ENCODE data around the gene CCSER2. TPM values are rescaled to one million over a fixed set of nuclear protein-coding genes. Genes with fewer than 3 reads are reported as not detected.

The CCSER2 gene
- total RNA-seq, 3 donors from 2014 or later = 30.2 to 118 (median 48.3) TPM

DNA sequence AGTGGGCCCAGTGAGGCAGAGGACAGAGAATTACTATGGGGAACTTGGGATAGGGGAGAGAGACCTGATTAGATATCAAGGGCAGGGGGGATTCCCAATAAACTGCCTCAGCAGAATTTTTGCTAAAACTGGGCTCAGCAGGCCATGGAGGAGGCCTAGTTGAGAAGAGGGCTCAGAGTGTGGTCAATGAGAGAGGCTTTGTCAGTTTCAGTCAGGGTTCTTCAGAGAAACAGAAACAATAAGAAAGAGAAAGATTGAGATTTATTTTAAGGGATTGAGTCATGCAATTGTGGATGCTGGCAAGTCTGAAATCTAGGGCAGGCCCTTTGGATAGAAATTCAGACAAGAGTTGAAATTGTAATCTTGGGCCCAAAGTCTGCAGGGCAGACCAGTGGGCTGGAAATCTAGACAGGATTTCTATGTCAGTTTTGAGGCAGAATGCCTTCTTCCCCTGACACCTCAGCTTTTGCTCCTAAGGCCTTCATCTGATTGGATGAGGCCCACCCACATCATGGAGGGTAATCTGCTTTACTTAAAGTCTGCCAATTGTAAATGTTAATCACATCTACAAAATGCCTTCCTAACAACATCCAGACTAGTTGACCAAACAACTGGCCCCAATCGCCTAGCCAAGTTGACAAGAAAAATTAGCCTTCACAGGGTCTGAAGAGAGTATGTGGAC, 33.5 kb upstream of the CCSER2 start:
- Histone ChIP-seq H3K36me3 (ENCODE audit: low read depth) (no peaks in the 10 kb centered on the region), H3K9me3 (no peaks in the 10 kb centered on the region), H3K4me3 (no peak overlapping the region), H3K4me1 (ENCODE audit: low read depth) (no peaks in the 10 kb centered on the region)
- no peak for ATAC-seq
- TF ChIP-seq, protein P1, sequence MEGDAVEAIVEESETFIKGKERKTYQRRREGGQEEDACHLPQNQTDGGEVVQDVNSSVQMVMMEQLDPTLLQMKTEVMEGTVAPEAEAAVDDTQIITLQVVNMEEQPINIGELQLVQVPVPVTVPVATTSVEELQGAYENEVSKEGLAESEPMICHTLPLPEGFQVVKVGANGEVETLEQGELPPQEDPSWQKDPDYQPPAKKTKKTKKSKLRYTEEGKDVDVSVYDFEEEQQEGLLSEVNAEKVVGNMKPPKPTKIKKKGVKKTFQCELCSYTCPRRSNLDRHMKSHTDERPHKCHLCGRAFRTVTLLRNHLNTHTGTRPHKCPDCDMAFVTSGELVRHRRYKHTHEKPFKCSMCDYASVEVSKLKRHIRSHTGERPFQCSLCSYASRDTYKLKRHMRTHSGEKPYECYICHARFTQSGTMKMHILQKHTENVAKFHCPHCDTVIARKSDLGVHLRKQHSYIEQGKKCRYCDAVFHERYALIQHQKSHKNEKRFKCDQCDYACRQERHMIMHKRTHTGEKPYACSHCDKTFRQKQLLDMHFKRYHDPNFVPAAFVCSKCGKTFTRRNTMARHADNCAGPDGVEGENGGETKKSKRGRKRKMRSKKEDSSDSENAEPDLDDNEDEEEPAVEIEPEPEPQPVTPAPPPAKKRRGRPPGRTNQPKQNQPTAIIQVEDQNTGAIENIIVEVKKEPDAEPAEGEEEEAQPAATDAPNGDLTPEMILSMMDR (IDR thresholded peaks at IDR 0.05) = no peak
- intact Hi-C loops (cut with DNase I, micrococcal nuclease) = no loop called here
- no peak for DNase-seq

DNA sequence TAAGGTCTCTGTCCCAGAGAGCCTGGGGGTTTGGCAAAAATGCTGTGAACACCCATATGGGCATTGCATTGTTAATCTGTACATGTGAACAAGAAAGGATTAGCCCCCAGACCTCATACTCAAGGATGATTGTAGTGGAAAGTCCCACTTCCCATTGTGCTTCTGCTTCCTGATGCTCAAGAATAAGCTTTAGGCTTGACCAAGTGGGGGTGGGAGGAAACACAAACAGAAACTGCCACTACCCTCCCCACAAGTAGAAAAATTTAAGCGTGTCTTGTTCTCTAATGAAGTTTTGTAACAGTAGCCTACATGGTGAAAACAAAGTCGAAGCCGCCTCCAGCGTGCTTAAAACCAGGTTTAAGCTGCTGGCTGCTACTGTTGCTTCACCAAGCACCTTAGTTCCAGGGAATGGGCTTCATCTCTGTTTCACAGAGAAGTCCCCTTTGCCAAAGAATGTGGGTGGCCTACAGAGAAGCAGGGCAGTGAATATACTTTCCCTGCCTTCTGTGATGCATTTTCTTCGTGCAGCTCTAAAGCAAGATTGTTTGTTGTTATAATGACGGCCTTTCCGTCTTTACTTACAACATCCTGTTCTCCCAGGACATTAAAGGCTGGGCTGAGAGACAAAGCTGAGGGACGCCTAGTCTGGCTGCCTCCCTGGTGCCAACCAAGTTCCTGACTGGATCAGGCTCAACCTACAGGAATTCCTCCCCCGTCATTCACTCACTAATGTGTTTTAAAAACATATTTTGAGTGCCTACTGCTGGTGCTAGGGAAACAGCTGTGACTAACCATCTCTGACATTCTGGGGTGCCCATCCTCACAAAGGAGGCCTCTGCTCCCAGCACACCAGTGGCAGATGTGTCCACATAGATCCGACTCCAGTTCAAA, 32.1 kb upstream of the CCSER2 start:
- H3K9me3 ChIP-seq = no peaks in the 10 kb centered on the region
- ATAC-seq (no peak), DNase-seq (no peak)
- no peaks in the 10 kb centered on the region for H3K36me3 ChIP-seq (ENCODE audit: low read depth)
- no peak overlapping the region for H3K4me3 ChIP-seq
- TF ChIP-seq, protein P1 (IDR thresholded peaks at IDR 0.05) = no peak
- H3K4me1 ChIP-seq (ENCODE audit: low read depth) = no peaks in the 10 kb centered on the region
- intact Hi-C loops (cut with DNase I, micrococcal nuclease) = no loop called here

DNA sequence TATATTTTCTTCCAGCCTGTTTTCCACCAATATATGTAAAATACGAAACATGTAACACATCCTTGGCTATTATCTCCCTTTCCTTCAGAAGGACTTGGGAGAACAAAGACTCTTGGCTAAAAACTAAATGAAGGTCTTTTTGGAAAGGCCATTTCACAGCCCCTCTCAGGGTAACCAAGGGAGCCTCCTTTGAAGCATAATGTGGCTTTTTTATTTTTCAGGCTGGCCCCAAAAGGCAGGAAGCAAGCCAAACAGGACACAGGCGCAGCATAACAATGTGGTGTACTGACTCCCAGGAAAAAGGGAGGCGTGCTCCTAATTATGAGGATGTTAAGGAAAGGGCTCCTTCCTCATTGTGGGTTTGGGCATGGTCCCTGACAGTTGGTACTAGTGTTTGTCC, 30.3 kb upstream of the CCSER2 start:
- no peak for DNase-seq

DNA sequence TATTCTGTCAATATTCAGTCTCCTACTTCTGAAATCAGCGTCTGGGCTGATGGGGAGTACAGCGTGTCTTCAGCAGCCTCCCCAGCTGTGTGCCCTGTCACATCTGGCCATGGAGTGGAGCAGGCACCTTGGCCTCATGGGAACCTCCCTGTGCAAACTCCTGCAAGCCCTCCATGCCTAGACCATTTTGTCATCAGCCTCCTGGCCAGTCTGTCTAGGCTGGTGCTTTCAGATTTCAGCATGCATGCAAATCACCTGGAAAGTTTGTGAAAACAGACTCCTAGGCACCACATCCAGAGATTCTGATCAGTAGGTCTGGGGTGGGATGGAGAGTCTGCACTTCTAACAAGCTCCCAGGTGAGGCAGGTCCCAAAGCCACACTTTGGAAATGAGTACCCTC, 26.2 kb upstream of the CCSER2 start:
- intact Hi-C loops (cut with DNase I, micrococcal nuclease) = no loop called here
- ATAC-seq = no peak
- TF ChIP-seq, protein P1 (IDR thresholded peaks at IDR 0.05) = no peak

More for the DNA sequence above, 30.3 kb upstream of the CCSER2 start:
- intact Hi-C loops (cut with DNase I, micrococcal nuclease) = no loop called here
- no peaks in the 10 kb centered on the region for H3K9me3 ChIP-seq
- H3K36me3 ChIP-seq (ENCODE audit: low read depth) = no peaks in the 10 kb centered on the region
- no peak overlapping the region for H3K4me3 ChIP-seq
- no peaks in the 10 kb centered on the region for H3K4me1 ChIP-seq (ENCODE audit: low read depth)
- ATAC-seq = no peak
- TF ChIP-seq, protein P1 (IDR thresholded peaks at IDR 0.05) = no peak

DNA sequence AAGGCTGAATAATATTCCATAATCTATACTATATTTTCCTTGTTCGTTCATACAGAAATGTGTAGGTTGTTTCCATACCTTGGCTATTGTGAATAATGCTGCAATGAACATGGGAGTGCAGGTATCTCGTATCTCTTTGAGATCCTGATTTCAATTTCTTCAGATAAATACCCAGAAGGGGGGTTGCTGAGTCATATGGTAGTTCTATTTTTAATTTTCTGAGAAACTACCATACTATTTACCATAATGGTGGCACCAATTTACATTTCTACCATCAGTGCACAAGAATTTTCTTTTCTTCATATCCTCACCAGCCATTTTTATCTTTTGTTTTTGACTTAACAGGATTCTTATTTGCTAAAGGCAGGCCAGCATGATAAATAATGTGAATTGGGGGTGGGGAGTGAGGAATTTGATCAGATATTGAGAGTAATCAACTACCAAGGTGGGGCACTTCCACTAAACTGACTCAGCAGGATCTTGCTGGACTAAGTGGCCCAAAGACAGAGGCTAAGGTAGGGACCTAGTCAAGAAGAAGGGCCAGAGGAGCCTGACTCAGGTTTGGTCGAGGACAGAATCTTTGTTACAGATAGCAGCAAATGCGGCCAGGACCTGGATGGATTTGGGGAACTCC, 21.5 kb upstream of the CCSER2 start:
- H3K4me1 ChIP-seq (ENCODE audit: low read depth) = no peaks in the 10 kb centered on the region
- H3K4me3 ChIP-seq = no peak overlapping the region
- TF ChIP-seq, protein P1 (IDR thresholded peaks at IDR 0.05) = no peak
- H3K36me3 ChIP-seq (ENCODE audit: low read depth) = no peaks in the 10 kb centered on the region
- ATAC-seq (peak; percentile 27), DNase-seq (no peak)
- intact Hi-C loops (cut with DNase I, micrococcal nuclease) = no loop called here
- H3K9me3 ChIP-seq = no peaks in the 10 kb centered on the region

More for the DNA sequence above, 26.2 kb upstream of the CCSER2 start:
- Histone ChIP-seq H3K4me3 (no peak overlapping the region), H3K36me3 (ENCODE audit: low read depth) (no peaks in the 10 kb centered on the region), H3K4me1 (ENCODE audit: low read depth) (no peaks in the 10 kb centered on the region), H3K9me3 (no peaks in the 10 kb centered on the region)
- DNase-seq = no peak

Measured in mucosa of descending colon (tissue), 3 donors.